ENCODE measurements around the gene FBXL4.

DNA sequence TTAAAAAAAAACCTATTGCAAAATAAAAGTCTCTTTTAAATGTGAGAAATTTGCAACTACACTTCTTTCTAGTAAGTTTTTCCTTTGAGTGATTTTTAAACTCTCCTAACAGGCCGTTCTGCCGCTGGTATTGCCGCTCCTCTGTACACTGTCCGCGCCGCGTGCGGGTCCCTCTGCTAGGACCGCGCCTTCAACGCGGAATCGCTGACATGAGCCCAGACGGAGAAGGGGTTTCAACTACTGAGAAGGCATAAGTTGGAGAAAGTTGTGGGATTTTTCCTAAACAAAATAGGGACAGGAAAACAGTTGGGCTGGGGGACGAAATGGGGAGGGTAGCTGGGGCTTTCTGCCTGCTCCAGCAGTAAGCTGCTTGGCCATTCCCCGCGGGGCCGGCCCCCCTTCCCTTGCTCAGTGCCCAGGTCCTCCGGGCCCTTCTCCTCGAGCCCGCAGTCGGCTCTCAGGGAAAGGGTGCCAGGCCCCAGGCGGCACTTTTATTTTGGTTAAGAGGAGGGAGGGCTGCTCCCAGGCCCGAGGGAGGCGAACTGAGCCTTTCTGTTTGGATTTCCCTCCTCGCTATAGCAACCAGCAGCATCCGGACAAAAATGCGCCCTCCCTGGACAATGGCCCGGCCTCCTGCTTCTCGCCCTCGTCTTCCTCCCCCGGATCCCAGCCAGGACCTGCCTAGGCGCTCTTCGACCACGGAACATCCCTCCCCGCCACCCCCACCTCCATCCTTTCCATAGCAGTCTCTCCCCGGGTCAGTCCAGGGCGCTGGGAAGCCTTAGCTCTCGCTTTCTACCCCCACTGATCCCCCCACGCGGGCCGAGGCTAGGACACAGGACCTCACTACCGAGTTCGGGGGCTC is 120.2 kb downstream of the FBXL4 start:
- TF ChIP-seq, protein P1, sequence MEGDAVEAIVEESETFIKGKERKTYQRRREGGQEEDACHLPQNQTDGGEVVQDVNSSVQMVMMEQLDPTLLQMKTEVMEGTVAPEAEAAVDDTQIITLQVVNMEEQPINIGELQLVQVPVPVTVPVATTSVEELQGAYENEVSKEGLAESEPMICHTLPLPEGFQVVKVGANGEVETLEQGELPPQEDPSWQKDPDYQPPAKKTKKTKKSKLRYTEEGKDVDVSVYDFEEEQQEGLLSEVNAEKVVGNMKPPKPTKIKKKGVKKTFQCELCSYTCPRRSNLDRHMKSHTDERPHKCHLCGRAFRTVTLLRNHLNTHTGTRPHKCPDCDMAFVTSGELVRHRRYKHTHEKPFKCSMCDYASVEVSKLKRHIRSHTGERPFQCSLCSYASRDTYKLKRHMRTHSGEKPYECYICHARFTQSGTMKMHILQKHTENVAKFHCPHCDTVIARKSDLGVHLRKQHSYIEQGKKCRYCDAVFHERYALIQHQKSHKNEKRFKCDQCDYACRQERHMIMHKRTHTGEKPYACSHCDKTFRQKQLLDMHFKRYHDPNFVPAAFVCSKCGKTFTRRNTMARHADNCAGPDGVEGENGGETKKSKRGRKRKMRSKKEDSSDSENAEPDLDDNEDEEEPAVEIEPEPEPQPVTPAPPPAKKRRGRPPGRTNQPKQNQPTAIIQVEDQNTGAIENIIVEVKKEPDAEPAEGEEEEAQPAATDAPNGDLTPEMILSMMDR (IDR thresholded peaks at IDR 0.05) = no peak
- TF ChIP-seq POLR2A (IDR thresholded peaks at IDR 0.05) = no peak

Measured in lower leg skin (tissue), 3 donors.